ENCODE measurements around the gene LRP3.
"Not testable (repeated sequence)": the region's sequence is repeated elsewhere in the genome, so short reads cannot be mapped to it uniquely, and the experiment has no call there.

Gene LRP3, protein sequence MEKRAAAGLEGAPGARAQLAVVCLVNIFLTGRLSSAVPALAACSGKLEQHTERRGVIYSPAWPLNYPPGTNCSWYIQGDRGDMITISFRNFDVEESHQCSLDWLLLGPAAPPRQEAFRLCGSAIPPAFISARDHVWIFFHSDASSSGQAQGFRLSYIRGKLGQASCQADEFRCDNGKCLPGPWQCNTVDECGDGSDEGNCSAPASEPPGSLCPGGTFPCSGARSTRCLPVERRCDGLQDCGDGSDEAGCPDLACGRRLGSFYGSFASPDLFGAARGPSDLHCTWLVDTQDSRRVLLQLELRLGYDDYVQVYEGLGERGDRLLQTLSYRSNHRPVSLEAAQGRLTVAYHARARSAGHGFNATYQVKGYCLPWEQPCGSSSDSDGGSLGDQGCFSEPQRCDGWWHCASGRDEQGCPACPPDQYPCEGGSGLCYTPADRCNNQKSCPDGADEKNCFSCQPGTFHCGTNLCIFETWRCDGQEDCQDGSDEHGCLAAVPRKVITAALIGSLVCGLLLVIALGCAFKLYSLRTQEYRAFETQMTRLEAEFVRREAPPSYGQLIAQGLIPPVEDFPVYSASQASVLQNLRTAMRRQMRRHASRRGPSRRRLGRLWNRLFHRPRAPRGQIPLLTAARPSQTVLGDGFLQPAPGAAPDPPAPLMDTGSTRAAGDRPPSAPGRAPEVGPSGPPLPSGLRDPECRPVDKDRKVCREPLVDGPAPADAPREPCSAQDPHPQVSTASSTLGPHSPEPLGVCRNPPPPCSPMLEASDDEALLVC

GRCh38 chr19:33193865-33194362 is at the start of gene LRP3:
LRP3 (plus strand) TSS chr19:33194330; CDS start chr19:33194786, 456 bp downstream.
- DNase-seq (ENCODE audit: low read depth), result no peak
- no peak for TF ChIP-seq CTCF (IDR thresholded peaks at IDR 0.05; ENCODE audit: low read depth, low read length, missing control alignments)
- in situ Hi-C loops (cut with HindIII; ENCODE audit: low sequenced_read_pairs), result no loop called here
- peak within 1 kb of the TSS; percentile 57 for H3K4me3 ChIP-seq (ENCODE audit: low read depth, low read length)

GRCh38 chr19:33146209-33146608 is 47.9 kb upstream of the LRP3 start:
- TF ChIP-seq CTCF (IDR thresholded peaks at IDR 0.05; ENCODE audit: low read depth, low read length, missing control alignments), result no peak
- in situ Hi-C loops (cut with HindIII; ENCODE audit: low sequenced_read_pairs), result no loop called here
- no peak for DNase-seq (ENCODE audit: low read depth)
- no peak overlapping the region for H3K4me3 ChIP-seq (ENCODE audit: low read depth, low read length)

- H3K4me3 ChIP-seq (ENCODE audit: low read depth, low read length), result no peak overlapping the region
- TF ChIP-seq CTCF (IDR thresholded peaks at IDR 0.05; ENCODE audit: low read depth, low read length, missing control alignments), result no peak
- no peak for DNase-seq (ENCODE audit: low read depth)
- in situ Hi-C loops (cut with HindIII; ENCODE audit: low sequenced_read_pairs), result no loop called here
Measured at GRCh38 chr19:33147538-33147937, 46.6 kb upstream of the LRP3 start.

GRCh38 chr19:33150852-33151518 is 43.1 kb upstream of the LRP3 start:
- DNase-seq (ENCODE audit: low read depth), result no peak
- TF ChIP-seq CTCF (IDR thresholded peaks at IDR 0.05; ENCODE audit: low read depth, low read length, missing control alignments), result no peak
- H3K4me3 ChIP-seq (ENCODE audit: low read depth, low read length), result no peak overlapping the region
- in situ Hi-C loops (cut with HindIII; ENCODE audit: low sequenced_read_pairs), result no loop called here

GRCh38 chr19:33152176-33152575 is 42.0 kb upstream of the LRP3 start:
- H3K4me3 ChIP-seq (ENCODE audit: low read depth, low read length), result no peak overlapping the region
- DNase-seq (ENCODE audit: low read depth), result no peak
- no peak for TF ChIP-seq CTCF (IDR thresholded peaks at IDR 0.05; ENCODE audit: low read depth, low read length, missing control alignments)
- in situ Hi-C loops (cut with HindIII; ENCODE audit: low sequenced_read_pairs), result no loop called here

GRCh38 chr19:33152625-33153024 is 41.5 kb upstream of the LRP3 start:
- in situ Hi-C loops (cut with HindIII; ENCODE audit: low sequenced_read_pairs); DNase-seq (ENCODE audit: low read depth): not testable (repeated sequence)

GRCh38 chr19:33154313-33154712 is 39.8 kb upstream of the LRP3 start:
- DNase-seq (ENCODE audit: low read depth); H3K4me3 ChIP-seq (ENCODE audit: low read depth, low read length); in situ Hi-C loops (cut with HindIII; ENCODE audit: low sequenced_read_pairs): not testable (repeated sequence)

More at GRCh38 chr19:33152625-33153024, 41.5 kb upstream of the LRP3 start:
- H3K4me3 ChIP-seq (ENCODE audit: low read depth, low read length), result not testable (repeated sequence)

Measured in astrocyte of the cerebellum (primary cell).